ENCODE data around the gene USP4. TPM values are rescaled to one million over a fixed set of nuclear protein-coding genes. Genes with fewer than 3 reads are reported as not detected.

Gene USP4
- total and polyA plus RNA-seq, 2 of the 8 experiments (the other 6 are each of a cell fraction or from before 2014, with no cell fraction given): 16.0 to 27.8 TPM

GRCh38 chr3:49283997-49284396, 55.9 kb downstream of the USP4 start:
- Histone ChIP-seq H3K4me1 (replicated peaks in 1 of 4; ENCODE audit: control insufficient read depth in 3 of 4, insufficient read depth in 4 of 4, low read length in 3 of 4) (no peaks in the 10 kb centered on the region), H2AFZ (ENCODE audit: low read length) (no peak overlapping the region), H2AK5ac (ENCODE audit: low read depth, low read length) (no peak overlapping the region), H3K23me2 (ENCODE audit: low read depth, low read length) (no peaks in the 10 kb centered on the region), H3K14ac (ENCODE audit: insufficient read length) (no peak overlapping the region), H3K79me2 (ENCODE audit: control insufficient read depth in 1 of 2, insufficient read depth in 2 of 2, low read length in 2 of 2) (no peaks in the 10 kb centered on the region), H3K4me3 (ENCODE audit: extremely low read depth in 1 of 4, insufficient read depth in 2 of 4, low read depth in 3 of 4, low read length in 4 of 4) (no peak overlapping the region), H3K18ac (ENCODE audit: extremely low read depth, low read length) (no peak overlapping the region), H2BK120ac (replicated peaks; ENCODE audit: low read depth, low read length) (no peak overlapping the region), H2BK20ac (ENCODE audit: low read length) (no peak overlapping the region), H2BK5ac (ENCODE audit: low read depth, low read length) (no peak overlapping the region), H3K27me3 (replicated peaks in 1 of 4; ENCODE audit: control insufficient read depth in 3 of 4, extremely low read depth in 1 of 4, insufficient read depth in 3 of 4, low read length in 3 of 4) (no peaks in the 10 kb centered on the region), H3K79me1 (ENCODE audit: low read depth, low read length) (no peaks in the 10 kb centered on the region), H4K20me1 (replicated peaks in 1 of 2; ENCODE audit: control insufficient read depth in 1 of 2, insufficient read depth in 2 of 2, low read length in 2 of 2) (peaks cover 0 to 2% of the 10 kb centered on the region in 2 experiments), H4K5ac (ENCODE audit: insufficient read length, low read depth, low read length) (no peak overlapping the region), H3K56ac (replicated peaks; ENCODE audit: insufficient read length, low read depth, low read length) (no peak overlapping the region), H3K27ac (ENCODE audit: low read depth, low read length) (no peak overlapping the region), H4K8ac (ENCODE audit: extremely low read depth, insufficient read depth, low read length) (no peak overlapping the region), H2BK12ac (ENCODE audit: low read depth, low read length) (no peak overlapping the region), H3K9me3 (ENCODE audit: insufficient read depth in 2 of 2, low read depth in 1 of 2, low read length in 1 of 2) (no peaks in the 10 kb centered on the region), H3K9ac (replicated peaks in 1 of 4; ENCODE audit: extremely low read depth in 1 of 4, low read depth in 3 of 4, low read length in 3 of 4) (no peak overlapping the region), H3K23ac (ENCODE audit: insufficient read length) (no peak overlapping the region), H3K4ac (replicated peaks; ENCODE audit: insufficient read length, low read depth, low read length) (no peak overlapping the region), H2BK15ac (ENCODE audit: low read length) (no peak overlapping the region), H3K4me2 (ENCODE audit: insufficient read depth in 1 of 2, low read depth in 2 of 2, low read length in 2 of 2) (no peak overlapping the region), H3K36me3 (ENCODE audit: control insufficient read depth in 2 of 4, insufficient read depth in 4 of 4, low read length in 3 of 4) (peaks cover 6 to 45% (median 36%) of the 10 kb centered on the region in 4 experiments), H4K91ac (replicated peaks; ENCODE audit: insufficient read length, low read length) (no peak overlapping the region)
- DNase-seq (ENCODE audit: low read depth in 1 of 2, low spot score in 2 of 2) (no peak), FAIRE-seq (no peak)
- TF ChIP-seq KDM1A (IDR thresholded peaks at IDR 0.05; ENCODE audit: borderline replicate concordance, low read length) (no peak), SIRT6 (IDR thresholded peaks at IDR 0.05; ENCODE audit: low read length) (no peak), RFX5 (IDR thresholded peaks at IDR 0.05; ENCODE audit: borderline replicate concordance, low read depth, low read length) (no peak), TBP (IDR thresholded peaks at IDR 0.05; ENCODE audit: low read depth, low read length) (no peak), CTBP2 (IDR thresholded peaks at IDR 0.05; ENCODE audit: borderline replicate concordance, insufficient read depth, insufficient read length, low read length) (no peak), TCF12 (IDR thresholded peaks at IDR 0.05; ENCODE audit: low read depth, low read length) (no peak), SP1 (IDR thresholded peaks at IDR 0.05; ENCODE audit: low read depth, low read length) (no peak)
- WGBS, 2 experiments (ENCODE audit: extremely low coverage in 1 of 2, insufficient coverage in 1 of 2, insufficient read length in 1 of 2, insufficient replicate concordance in 2 of 2, low coverage in 1 of 2, low lambda C conversion rate in 2 of 2, missing lambda C conversion rate in 1 of 2): 91% methylated on average over 6 of the region's 6 CpGs; no CpG with 5 or more reads in 1 of the 2 experiments
- ChIA-PET POLR2A (ENCODE audit: partially characterized antibody) (interaction anchor here (1.2 to 1.5 kb wide), 2 partner anchors 10 to 20 kb away, joined by 3 to 5 read pairs; no protein-coding TSS in a partner anchor), CTCF (ENCODE audit: partially characterized antibody) (interaction anchor here (0.8 to 1.0 kb wide), 2 partner anchors 131 to 165 kb away, joined by 3 to 4 read pairs; no protein-coding TSS in a partner anchor)
